GM10248 (cell line): ENCODE measurements around the gene BPIFB2.
A peak's percentile ranks its signal among the peaks of the same experiment; 100 is the strongest.

Experiments used
- CTCF ChIA-PET: fragments of 300-600 bp; sonication (Branson Sonifier 250); formaldehyde crosslinking; extraction: SDS; loops from one replicate; lab custom pipeline; 2021; ENCODE audit warnings: antibody characterized with exemption; lab: Yijun Ruan, JAX
- POLR2A ChIA-PET: fragments of 350-650 bp; sonication (Branson Sonifier 250); formaldehyde crosslinking; extraction: SDS; loops from one replicate; lab custom pipeline; 2020; ENCODE audit warnings: antibody characterized with exemption; lab: Yijun Ruan, JAX
- DNase-seq: peaks from one replicate; pipeline ENCODE4 v3.0.0; 2012; ENCODE audit errors: extremely low spot score
- TF ChIP-seq, protein P1 (sequence below): IDR thresholded peaks from 2 replicates; pipeline ENCODE4 v1.5.1; 2012; ENCODE audit warnings: mild to moderate bottlenecking, low read depth; ENCODE audit errors: extremely low read depth, missing control alignments, control extremely low read depth

The BPIFB2 gene, protein sequence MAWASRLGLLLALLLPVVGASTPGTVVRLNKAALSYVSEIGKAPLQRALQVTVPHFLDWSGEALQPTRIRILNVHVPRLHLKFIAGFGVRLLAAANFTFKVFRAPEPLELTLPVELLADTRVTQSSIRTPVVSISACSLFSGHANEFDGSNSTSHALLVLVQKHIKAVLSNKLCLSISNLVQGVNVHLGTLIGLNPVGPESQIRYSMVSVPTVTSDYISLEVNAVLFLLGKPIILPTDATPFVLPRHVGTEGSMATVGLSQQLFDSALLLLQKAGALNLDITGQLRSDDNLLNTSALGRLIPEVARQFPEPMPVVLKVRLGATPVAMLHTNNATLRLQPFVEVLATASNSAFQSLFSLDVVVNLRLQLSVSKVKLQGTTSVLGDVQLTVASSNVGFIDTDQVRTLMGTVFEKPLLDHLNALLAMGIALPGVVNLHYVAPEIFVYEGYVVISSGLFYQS

DNA sequence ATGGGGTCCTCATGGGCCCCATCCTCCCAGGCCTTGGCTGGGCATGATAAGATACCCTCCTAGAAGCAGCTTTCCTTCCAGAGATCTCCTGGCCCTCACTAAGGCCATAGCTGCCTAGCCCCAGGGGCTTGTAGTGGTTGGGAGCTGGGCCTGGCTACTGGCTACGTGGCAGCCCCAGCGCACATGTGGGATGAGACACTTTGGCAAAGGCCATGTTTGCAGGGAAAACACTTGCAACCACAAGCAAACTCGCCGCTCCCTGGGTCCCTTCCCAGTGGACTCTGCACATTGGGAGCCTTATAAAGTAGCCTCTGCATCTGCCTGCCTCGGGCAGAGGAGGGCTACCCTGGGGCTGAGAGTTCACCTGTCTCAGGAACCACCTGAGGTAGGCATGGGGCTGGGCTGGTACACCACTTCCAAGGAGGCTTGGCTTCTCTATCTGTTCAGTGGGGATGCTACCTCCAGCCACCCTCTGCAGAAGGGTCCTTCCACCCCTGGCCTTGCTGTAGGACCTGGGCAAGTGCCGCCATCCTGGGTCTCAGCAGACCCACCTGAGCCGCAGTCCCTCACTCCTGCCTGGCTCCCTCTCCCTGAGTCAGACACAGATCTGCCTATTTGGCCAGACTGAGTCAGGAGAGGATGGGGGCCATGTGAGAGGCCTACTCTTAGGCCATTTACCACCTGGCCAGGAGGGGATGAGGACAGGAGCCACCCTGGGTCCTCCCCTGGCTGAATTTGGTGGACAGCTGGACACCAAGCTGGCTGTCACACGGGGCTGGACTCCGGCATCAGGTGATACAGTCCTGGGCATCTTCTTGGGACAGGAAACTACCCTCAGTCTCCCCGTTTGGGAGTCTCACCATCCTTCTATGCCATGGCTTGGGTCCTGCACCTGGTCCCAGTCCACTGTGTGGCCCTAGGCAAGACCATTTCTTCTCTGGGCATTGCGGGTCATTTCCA is at the start of gene BPIFB2:
BPIFB2 (plus strand) TSS at position 329 of the 960 bp plus-strand sequence. CDS start 871 bp downstream, outside the sequence.
- no peak for DNase-seq
- POLR2A ChIA-PET = no interaction called here
- TF ChIP-seq, protein P1, sequence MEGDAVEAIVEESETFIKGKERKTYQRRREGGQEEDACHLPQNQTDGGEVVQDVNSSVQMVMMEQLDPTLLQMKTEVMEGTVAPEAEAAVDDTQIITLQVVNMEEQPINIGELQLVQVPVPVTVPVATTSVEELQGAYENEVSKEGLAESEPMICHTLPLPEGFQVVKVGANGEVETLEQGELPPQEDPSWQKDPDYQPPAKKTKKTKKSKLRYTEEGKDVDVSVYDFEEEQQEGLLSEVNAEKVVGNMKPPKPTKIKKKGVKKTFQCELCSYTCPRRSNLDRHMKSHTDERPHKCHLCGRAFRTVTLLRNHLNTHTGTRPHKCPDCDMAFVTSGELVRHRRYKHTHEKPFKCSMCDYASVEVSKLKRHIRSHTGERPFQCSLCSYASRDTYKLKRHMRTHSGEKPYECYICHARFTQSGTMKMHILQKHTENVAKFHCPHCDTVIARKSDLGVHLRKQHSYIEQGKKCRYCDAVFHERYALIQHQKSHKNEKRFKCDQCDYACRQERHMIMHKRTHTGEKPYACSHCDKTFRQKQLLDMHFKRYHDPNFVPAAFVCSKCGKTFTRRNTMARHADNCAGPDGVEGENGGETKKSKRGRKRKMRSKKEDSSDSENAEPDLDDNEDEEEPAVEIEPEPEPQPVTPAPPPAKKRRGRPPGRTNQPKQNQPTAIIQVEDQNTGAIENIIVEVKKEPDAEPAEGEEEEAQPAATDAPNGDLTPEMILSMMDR = no peak
- CTCF ChIA-PET = interaction anchor here (2.7 kb wide), 1 partner anchor 9 kb away, joined by 6 read pairs; no protein-coding TSS in a partner anchor

DNA sequence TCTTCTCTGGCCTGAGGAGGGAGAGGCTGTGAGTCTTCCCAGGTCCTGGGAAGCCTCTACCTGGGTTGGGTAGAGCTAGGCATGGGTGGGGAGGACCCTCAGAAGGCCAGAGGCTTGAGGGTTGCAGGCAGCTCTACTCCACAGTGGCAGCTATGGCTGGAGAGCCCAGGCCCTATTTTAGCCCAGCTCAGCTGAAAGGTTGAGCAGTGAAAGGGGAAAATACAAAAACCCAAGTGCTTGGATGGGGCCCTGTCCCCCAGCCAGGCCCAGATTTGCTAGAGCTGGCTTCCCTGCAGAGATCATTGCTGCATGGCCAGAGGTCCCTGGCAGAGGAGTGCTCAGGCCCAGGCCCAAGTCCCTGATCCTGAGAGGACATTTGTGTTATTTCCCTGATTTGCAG is 48.9 kb upstream of the BPIFB2 start:
- ChIA-PET CTCF (interaction anchor here (1.4 to 1.5 kb wide), 2 partner anchors 8 to 27 kb away, joined by 3 to 4 read pairs; no protein-coding TSS in a partner anchor), POLR2A (no interaction called here)
- TF ChIP-seq, protein P1 = no peak
- DNase-seq = no peak

DNA sequence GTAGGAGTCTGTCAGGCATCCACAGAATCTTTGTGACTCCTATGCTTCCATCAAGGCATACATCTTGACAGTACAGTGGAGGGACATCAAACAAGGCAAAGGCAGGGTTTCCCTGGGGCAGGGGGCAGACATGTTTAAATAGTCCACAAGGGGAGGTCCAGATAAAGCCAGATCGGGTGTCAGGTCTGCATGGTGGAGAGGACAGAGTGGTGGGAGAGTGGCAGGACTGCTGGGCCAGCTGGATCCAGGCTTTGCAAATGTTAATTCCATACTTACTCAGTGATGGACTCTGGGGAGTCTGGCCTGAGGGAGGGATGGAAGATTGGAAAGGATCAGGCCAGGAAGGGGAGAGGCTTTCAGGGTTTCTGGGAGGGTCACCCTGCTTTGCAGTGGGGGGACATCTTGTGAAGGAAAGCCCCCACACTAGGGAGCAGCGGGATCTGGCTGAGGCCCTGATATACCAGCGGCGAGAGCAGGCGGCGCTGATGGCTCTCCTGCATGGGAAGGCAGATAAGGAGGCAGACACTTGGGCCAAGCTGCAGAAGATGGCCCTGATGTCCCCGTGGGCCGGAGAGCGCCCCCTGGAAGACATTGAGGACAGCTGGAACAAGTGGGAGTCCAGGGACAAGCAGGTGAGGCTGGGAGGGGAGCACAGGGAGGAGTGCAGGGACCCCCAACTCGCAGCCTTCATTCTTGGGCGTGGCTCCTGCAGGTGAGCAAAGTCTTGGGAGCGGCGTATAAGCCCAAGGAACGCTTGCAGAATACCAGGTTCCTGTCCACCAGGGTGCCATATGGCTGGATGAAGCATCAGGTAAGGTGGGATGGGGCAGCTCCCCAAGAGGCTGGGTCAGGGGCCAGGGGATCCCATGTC is 47.9 kb upstream of the BPIFB2 start:
- CTCF ChIA-PET = interaction anchor here (1.1 kb wide), 1 partner anchor 14 kb away, joined by 3 read pairs; no protein-coding TSS in a partner anchor
- TF ChIP-seq, protein P1 = no peak
- POLR2A ChIA-PET = no interaction called here
- peak; percentile 4 for DNase-seq

DNA sequence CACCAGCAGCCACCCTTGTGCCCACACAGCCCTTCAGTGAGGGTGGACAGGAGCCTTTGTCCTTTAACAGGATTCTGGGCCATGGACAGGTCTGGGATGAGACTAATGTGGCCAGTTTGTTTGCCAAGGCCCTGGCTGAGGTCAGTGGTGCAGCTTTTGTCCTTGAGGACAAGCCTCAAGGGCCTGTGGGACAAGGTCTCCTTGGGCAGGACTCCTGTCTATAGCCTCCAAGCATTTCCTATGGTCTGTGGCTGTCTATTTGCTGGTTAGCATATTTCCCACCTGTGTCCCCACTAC is 47.3 kb upstream of the BPIFB2 start:
- TF ChIP-seq, protein P1 = no peak
- CTCF ChIA-PET = interaction anchor here (1.1 kb wide), 1 partner anchor 15 kb away, joined by 3 read pairs; no protein-coding TSS in a partner anchor
- peak; percentile 8 for DNase-seq
- POLR2A ChIA-PET = no interaction called here

DNA sequence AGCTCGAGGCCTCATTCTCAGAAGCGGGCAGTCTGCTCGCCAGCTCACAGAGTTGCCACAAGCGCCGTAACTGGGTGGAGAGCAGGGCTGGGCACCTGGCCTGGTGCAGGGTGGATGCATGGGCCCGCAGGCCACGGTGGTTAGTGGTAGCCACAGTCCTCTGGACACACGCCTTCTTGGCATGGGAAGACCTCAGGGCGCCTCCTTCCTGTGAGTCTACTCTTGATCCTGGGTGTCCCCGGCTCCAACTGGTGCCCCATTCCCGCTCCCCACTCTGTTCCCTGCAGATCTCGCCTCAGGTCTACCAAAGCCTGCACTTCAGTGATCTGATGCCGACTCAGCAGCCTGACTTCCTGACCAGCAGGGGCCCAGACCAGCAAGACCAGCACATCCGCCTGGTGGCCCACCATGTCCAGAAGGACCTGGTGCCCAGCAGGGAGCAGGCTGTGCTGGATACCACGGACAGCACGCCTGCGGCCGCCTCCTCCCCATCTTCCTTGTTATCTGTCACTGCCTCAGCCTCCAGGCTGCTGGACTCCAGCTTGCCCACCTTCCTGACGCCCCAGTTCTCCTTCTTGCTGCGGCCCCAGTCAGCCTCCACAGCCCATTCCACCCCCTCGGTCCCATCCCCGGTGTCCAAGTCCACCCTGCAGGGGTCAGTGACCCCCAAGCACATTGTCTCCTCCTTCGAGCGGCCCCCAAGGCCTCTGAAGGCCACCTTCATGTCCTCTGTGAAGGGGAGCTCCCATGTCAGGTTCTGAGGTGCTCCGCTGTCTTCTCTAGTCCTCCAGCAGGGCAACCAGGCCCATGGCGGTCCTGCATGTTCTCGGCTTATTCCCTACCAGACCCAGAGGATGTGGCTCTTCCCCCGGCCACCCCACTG is 46.4 kb upstream of the BPIFB2 start:
- peak; percentile 8 for DNase-seq
- ChIA-PET CTCF (no interaction called here), POLR2A (no interaction called here)
- TF ChIP-seq, protein P1 = no peak
